ENCODE results near the gene GPR108. TPM values are rescaled to one million over a fixed set of nuclear protein-coding genes. Genes with fewer than 3 reads are reported as not detected.

The GPR108 gene
- total and polyA plus RNA-seq, 2 of the 8 experiments (the other 6 are each of a cell fraction or from before 2014, with no cell fraction given) = 34.9 to 46.0 TPM

GRCh38 chr19:6693681-6694080, 43.7 kb downstream of the GPR108 start (continued):
- TF ChIP-seq RNF2 (IDR thresholded peaks at IDR 0.05; ENCODE audit: borderline replicate concordance, low read depth, low read length, missing control alignments, poor library complexity, severe bottlenecking) (no peak), CREB1 (IDR thresholded peaks at IDR 0.05) (no peak), CBX8 (IDR thresholded peaks at IDR 0.05; ENCODE audit: borderline replicate concordance, low read depth, low read length) (no peak), EZH2 (IDR thresholded peaks at IDR 0.05; ENCODE audit: low read depth, low read length, severe bottlenecking) (no peak), ATF2 (IDR thresholded peaks at IDR 0.05; ENCODE audit: low read length) (no peak), TAF7 (optimal IDR thresholded peaks at IDR 0.05; ENCODE audit: borderline replicate concordance, low read depth, low read length) (no peak), POU5F1 (IDR thresholded peaks at IDR 0.05; ENCODE audit: low read depth, low read length) (no peak), ASH2L (IDR thresholded peaks at IDR 0.05; ENCODE audit: low read length) (no peak), BRCA1 (IDR thresholded peaks at IDR 0.05; ENCODE audit: low read depth, low read length) (no peak)
